VCaP (cell line): Measurements from ENCODE around the gene FGF14.

Experiments
- H3K27ac ChIP-seq: fragments of 450-650 bp; 2 replicates; pipeline ENCODE4 v1.5.1; 2017
- CTCF ChIP-seq: fragments of 450-650 bp; conservative IDR thresholded peaks from 2 replicates; pipeline ENCODE4 v1.5.1; 2017; ENCODE audit warnings: mild to moderate bottlenecking, moderate library complexity

Gene FGF14

DNA sequence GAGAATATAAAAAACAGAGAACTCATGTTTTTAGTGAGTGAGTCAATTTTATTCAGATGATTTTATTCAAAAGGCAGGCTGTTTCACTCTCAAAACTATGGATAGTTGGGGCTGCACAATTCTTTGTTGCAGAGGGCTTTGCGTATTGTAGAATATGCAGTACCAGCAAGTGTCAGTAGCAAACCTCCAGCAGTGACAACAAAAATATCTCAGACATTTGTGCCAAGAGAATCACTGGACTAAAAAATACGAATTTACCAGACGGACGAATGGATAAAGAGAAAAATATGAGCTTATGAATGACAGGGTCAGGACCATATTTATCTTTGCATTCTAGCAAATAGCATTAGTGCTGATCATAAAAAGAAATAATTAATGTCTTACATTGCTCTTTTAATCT, 359.1 kb downstream of the FGF14 start:
- no peak overlapping the region for H3K27ac ChIP-seq
- no peak for TF ChIP-seq CTCF

DNA sequence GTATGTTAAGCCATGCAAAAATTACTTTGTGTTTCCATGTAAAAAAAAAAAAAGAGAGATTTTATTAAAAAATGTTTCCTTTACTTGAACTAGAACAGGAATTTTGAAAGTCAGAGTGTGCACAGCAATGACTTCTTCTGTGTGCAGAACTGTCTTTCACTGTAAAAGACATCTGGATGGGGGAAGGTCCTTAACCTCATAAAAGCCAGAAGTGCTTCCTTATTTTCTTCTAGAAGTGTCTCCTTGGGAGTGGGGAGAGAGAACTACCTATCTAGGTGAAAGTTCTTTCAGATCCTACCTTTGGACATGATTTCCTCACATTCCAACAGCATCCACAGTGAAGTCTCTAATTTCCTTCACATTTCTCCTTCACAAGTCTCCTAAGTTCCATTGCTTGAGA, 360.3 kb downstream of the FGF14 start:
- no peak overlapping the region for H3K27ac ChIP-seq
- TF ChIP-seq CTCF = no peak

GRCh38 chr13:102040812-102041211, 361.0 kb downstream of the FGF14 start:
- H3K27ac ChIP-seq = no peak overlapping the region
- no peak for TF ChIP-seq CTCF

DNA sequence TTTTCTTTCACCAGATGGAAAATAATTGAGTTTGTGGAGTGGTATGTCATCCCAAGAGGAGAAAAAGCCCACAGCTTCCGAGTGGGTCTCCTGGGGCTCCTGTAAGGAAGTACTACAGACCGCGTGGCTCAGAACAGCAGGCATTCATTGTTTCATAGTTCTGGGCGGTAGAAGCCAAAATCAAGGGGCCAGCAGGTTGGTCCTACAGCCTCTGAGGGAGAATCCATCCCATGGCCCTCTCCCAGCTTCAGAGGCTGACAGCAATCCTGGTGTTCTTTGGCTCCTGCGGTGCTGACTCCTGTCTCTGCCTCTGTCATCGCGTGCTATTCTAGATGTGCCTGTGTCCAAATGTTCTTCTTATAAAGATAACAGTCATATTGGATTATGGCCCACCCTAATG, 362.6 kb downstream of the FGF14 start:
- H3K27ac ChIP-seq = no peak overlapping the region
- TF ChIP-seq CTCF = no peak

DNA sequence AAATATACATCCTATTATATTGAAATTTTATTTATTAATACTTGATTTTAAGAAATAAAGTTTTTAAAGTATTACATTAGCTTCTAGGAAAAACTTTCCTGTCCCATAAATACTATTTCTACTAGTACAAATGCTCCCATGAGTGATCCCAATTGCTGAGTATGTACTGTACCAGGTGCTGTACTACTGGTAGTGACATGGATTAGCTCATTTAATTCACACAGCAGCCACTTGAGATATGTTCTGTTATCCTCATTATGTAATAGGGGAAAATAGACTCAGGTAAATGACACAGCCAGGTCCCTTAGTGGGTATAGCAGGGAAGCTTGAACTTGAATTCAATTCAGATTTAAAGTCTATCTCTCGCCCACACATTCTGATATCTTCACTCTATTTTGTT, 363.1 kb downstream of the FGF14 start:
- no peak for TF ChIP-seq CTCF
- no peak overlapping the region for H3K27ac ChIP-seq

DNA sequence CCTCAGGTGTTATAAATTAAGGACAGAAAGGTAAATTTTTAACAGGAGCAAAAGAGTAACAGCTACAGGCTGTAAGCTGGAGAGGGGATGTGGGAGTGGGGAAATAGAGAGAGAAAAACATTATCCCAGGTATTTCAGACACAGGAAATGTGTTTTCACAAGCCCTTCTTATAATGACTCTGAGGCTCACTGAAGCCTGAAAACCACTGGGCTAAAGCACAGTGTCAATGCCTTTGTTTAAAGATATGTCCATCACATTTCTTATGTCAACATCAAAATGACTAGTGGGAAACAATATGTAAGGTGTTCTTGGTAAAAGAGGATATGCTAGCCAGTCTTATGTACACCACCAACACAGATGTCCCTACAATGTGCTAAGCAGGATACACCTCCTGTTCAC, 365.9 kb downstream of the FGF14 start:
- no peak overlapping the region for H3K27ac ChIP-seq
- TF ChIP-seq CTCF = no peak

DNA sequence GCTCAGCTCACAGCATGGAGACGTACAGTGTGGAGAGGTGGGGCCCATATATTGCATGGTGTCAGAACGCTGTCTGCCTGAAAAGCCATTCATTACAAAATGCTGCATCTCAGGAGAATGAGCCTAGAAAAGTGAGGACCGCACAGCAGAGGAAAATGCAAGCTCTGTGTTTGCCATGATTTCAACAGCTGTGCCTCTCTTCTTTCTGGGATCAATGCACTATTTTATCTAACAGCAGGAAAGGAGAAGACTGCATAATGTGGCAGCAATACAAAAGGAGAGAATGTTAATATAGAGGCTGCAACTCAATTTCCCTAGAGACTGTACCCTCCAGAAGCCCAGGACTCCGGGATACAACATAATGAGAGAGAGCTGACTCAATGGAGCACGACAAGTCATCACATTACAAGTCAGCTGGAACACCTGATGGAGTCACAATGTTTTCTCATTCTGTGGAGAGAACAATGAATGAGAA, 368.0 kb downstream of the FGF14 start:
- no peak overlapping the region for H3K27ac ChIP-seq
- TF ChIP-seq CTCF = no peak

- H3K27ac ChIP-seq = no peak overlapping the region
- TF ChIP-seq CTCF = no peak
Measured at GRCh38 chr13:102033386-102033785, 368.5 kb downstream of the FGF14 start.
